ENCODE results near the gene DNAH9.
"Not testable (repeated sequence)": the region's sequence is repeated elsewhere in the genome, so short reads cannot be mapped to it uniquely, and the experiment has no call there.

- not testable (repeated sequence) for TF ChIP-seq JUNB (IDR thresholded peaks at IDR 0.05); HOXA7 (CRISPR knock-in tag; IDR thresholded peaks at IDR 0.05); NR3C1 (IDR thresholded peaks at IDR 0.05); EP300 (IDR thresholded peaks at IDR 0.05); FOSL2 (IDR thresholded peaks at IDR 0.05); FOSL2 (CRISPR knock-in tag; IDR thresholded peaks at IDR 0.05); MAZ (IDR thresholded peaks at IDR 0.05; ENCODE audit: borderline replicate concordance, low read depth, low read length); TP53 (CRISPR knock-in tag; IDR thresholded peaks at IDR 0.05); POLR2A (IDR thresholded peaks at IDR 0.05; ENCODE audit: low read length); RNF2 (IDR thresholded peaks at IDR 0.05; ENCODE audit: borderline replicate concordance, low read depth)
- TF ChIP-seq, protein P1, sequence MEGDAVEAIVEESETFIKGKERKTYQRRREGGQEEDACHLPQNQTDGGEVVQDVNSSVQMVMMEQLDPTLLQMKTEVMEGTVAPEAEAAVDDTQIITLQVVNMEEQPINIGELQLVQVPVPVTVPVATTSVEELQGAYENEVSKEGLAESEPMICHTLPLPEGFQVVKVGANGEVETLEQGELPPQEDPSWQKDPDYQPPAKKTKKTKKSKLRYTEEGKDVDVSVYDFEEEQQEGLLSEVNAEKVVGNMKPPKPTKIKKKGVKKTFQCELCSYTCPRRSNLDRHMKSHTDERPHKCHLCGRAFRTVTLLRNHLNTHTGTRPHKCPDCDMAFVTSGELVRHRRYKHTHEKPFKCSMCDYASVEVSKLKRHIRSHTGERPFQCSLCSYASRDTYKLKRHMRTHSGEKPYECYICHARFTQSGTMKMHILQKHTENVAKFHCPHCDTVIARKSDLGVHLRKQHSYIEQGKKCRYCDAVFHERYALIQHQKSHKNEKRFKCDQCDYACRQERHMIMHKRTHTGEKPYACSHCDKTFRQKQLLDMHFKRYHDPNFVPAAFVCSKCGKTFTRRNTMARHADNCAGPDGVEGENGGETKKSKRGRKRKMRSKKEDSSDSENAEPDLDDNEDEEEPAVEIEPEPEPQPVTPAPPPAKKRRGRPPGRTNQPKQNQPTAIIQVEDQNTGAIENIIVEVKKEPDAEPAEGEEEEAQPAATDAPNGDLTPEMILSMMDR (IDR thresholded peaks at IDR 0.05): not testable (repeated sequence)
- TF ChIP-seq, protein P2, sequence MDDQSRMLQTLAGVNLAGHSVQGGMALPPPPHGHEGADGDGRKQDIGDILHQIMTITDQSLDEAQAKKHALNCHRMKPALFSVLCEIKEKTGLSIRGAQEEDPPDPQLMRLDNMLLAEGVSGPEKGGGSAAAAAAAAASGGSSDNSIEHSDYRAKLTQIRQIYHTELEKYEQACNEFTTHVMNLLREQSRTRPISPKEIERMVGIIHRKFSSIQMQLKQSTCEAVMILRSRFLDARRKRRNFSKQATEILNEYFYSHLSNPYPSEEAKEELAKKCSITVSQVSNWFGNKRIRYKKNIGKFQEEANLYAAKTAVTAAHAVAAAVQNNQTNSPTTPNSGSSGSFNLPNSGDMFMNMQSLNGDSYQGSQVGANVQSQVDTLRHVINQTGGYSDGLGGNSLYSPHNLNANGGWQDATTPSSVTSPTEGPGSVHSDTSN (IDR thresholded peaks at IDR 0.05): not testable (repeated sequence)
These were observed 344.8 kb downstream of the DNAH9 start for GRCh38 chr17:11943086-11943485.
